Measurements from ENCODE around the gene BUB1.
A peak's percentile ranks its signal among the peaks of the same experiment; 100 is the strongest.
"Not testable (repeated sequence)": the region's sequence is repeated elsewhere in the genome, so short reads cannot be mapped to it uniquely, and the experiment has no call there.

Gene BUB1

DNA sequence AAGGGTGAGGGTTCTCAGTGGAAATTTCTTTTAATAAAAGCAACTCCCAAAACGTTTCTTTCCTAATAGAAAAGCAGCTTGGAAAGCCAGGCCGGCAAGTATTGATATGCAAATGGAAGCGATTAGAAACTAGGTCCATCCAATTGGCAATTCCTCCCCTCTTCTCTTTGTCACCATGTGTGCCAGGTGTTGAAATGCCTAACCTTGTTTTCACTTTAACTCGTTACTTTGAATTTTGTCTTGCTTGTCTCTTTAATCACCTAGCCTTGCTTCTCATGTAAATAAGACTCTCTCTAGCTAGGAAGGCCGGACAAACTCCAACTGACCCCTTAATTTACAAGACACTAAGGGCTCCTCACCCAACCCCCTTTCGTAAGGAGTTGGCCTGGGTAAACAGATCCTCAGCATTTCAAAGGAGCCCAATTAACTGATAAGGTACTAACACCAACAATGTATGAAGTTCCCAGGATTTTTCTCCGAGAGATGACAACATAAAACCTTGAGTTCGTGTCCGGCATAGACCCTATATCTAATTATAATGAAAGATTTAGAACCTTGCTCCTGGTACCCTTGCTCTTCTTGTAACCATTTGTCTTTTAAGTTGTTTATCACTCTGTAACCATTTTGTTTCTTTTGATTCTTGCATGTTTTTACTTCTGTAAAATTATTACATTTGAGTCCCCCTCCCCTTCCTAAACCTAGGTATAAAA lies 10.1 kb upstream of the BUB1 start:
- not testable (repeated sequence) for H3K4me3 ChIP-seq (ENCODE audit: low read length); H3K9me3 ChIP-seq (ENCODE audit: control insufficient read depth, low read length); H3K4me1 ChIP-seq (ENCODE audit: control insufficient read depth, insufficient read depth, low read length); H3K36me3 ChIP-seq (ENCODE audit: control insufficient read depth, insufficient read depth, low read length, severe bottlenecking); H3K9ac ChIP-seq (ENCODE audit: low read length); DNase-seq (ENCODE audit: low read depth)
- peaks cover 40% of the 10 kb centered on the region for H3K27me3 ChIP-seq (replicated peaks; ENCODE audit: control insufficient read depth, insufficient read depth, low read length)

DNA sequence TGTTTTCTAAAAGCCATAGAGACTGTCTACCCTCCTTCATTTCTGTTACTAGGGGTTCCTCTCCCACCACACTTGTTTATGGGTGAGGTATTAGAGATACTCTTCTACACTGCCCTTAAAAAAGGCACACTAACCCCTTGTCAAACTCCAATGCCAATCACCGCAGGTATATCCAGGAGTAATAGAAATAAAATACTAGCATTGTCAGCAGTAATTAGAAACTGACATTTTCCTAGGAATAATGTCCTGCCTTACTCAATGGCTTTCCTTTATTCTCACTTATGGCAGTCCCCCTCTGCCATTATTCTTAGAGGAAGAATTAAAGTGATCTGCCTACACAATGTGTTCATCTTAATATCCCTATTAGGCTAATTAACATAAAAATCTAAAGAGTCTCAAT lies 5.0 kb upstream of the BUB1 start:
- Histone ChIP-seq H3K4me3 (ENCODE audit: low read length) (no peak overlapping the region), H3K36me3 (ENCODE audit: control insufficient read depth, insufficient read depth, low read length, severe bottlenecking) (no peaks in the 10 kb centered on the region), H3K9me3 (ENCODE audit: control insufficient read depth, low read length) (peaks cover 10% of the 10 kb centered on the region), H3K9ac (ENCODE audit: low read length) (no peak overlapping the region), H3K4me1 (ENCODE audit: control insufficient read depth, insufficient read depth, low read length) (peaks cover 10% of the 10 kb centered on the region), H3K27me3 (replicated peaks; ENCODE audit: control insufficient read depth, insufficient read depth, low read length) (peaks cover 28% of the 10 kb centered on the region)
- no peak for DNase-seq (ENCODE audit: low read depth)

- no peak for DNase-seq (ENCODE audit: low read depth)
- Histone ChIP-seq H3K27me3 (replicated peaks; ENCODE audit: control insufficient read depth, insufficient read depth, low read length) (peaks cover 28% of the 10 kb centered on the region), H3K4me3 (ENCODE audit: low read length) (no peak overlapping the region), H3K9me3 (ENCODE audit: control insufficient read depth, low read length) (peaks cover 4% of the 10 kb centered on the region), H3K36me3 (ENCODE audit: control insufficient read depth, insufficient read depth, low read length, severe bottlenecking) (no peaks in the 10 kb centered on the region), H3K4me1 (ENCODE audit: control insufficient read depth, insufficient read depth, low read length) (peaks cover 14% of the 10 kb centered on the region), H3K9ac (ENCODE audit: low read length) (no peak overlapping the region)
Measured at GRCh38 chr2:110682267-110682666, 4.4 kb upstream of the BUB1 start.

GRCh38 chr2:110680709-110681108 lies 2.8 kb upstream of the BUB1 start:
- H3K9ac ChIP-seq (ENCODE audit: low read length) = no peak overlapping the region
- H3K27me3 ChIP-seq (replicated peaks; ENCODE audit: control insufficient read depth, insufficient read depth, low read length) = peaks cover 20% of the 10 kb centered on the region
- H3K36me3 ChIP-seq (ENCODE audit: control insufficient read depth, insufficient read depth, low read length, severe bottlenecking) = no peaks in the 10 kb centered on the region
- no peak for DNase-seq (ENCODE audit: low read depth)
- H3K9me3 ChIP-seq (ENCODE audit: control insufficient read depth, low read length) = no peaks in the 10 kb centered on the region
- H3K4me3 ChIP-seq (ENCODE audit: low read length) = no peak overlapping the region
- H3K4me1 ChIP-seq (ENCODE audit: control insufficient read depth, insufficient read depth, low read length) = peaks cover 17% of the 10 kb centered on the region

- peak overlapping the region; percentile 88 for H3K9ac ChIP-seq (ENCODE audit: low read length)
- H3K4me1 ChIP-seq (ENCODE audit: control insufficient read depth, insufficient read depth, low read length) = peaks cover 17% of the 10 kb centered on the region
- DNase-seq (ENCODE audit: low read depth) = no peak
- H3K9me3 ChIP-seq (ENCODE audit: control insufficient read depth, low read length) = no peaks in the 10 kb centered on the region
- H3K4me3 ChIP-seq (ENCODE audit: low read length) = no peak overlapping the region
- H3K36me3 ChIP-seq (ENCODE audit: control insufficient read depth, insufficient read depth, low read length, severe bottlenecking) = no peaks in the 10 kb centered on the region
- H3K27me3 ChIP-seq (replicated peaks; ENCODE audit: control insufficient read depth, insufficient read depth, low read length) = peaks cover 14% of the 10 kb centered on the region
Measured at GRCh38 chr2:110679865-110680264, 2.0 kb upstream of the BUB1 start.

GRCh38 chr2:110679337-110679707 lies 1.5 kb upstream of the BUB1 start:
- H3K4me3 ChIP-seq (ENCODE audit: low read length) = peak overlapping the region; percentile 97
- DNase-seq (ENCODE audit: low read depth) = peak; percentile 26
- H3K27me3 ChIP-seq (replicated peaks; ENCODE audit: control insufficient read depth, insufficient read depth, low read length) = peaks cover 12% of the 10 kb centered on the region
- H3K9ac ChIP-seq (ENCODE audit: low read length) = peak overlapping the region; percentile 88
- peaks cover 19% of the 10 kb centered on the region for H3K4me1 ChIP-seq (ENCODE audit: control insufficient read depth, insufficient read depth, low read length)
- H3K9me3 ChIP-seq (ENCODE audit: control insufficient read depth, low read length) = no peaks in the 10 kb centered on the region
- no peaks in the 10 kb centered on the region for H3K36me3 ChIP-seq (ENCODE audit: control insufficient read depth, insufficient read depth, low read length, severe bottlenecking)

DNA sequence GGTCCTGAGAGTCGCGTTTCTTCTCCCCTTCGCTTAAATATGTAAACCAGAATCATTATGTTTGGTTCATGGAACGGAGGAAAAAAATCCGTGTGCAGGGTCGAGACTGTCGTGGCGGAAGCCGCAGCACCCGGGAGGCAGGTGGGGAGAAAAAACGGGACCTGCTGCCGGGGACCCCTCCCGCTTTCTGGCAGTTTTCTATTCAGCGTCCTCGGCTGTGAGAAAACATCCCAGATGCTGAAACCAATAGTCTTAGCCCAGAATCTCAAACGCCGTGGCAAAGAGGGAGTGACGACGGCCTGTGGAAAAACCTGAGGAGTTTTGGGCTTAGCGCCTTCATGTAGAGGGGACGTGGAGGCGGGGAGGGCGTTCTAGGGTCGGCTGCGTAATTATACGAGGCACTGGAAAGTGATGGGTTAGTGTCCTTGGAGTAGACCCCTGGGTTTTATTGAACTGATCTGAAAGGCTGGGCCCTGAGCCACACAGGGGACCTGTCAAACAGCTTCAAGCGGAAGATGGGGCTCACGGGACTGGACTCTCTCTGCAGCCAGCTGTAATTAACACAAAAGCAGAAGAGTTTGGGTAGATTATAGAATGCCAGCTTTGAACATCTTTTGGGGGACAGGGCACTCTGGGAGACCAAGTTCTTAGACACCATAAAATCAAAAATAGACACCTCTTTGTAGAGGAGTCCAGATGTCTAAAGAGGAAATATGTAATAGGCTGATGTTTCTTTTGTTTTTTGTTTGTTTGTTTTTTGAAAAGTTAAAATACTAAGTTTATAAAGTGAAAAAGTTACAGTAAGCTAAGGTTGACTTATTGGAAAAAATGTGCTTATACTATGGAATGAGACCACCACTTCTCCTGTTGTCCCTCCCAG lies 834 bp upstream of the BUB1 start:
- H3K9me3 ChIP-seq (ENCODE audit: control insufficient read depth, low read length) = no peaks in the 10 kb centered on the region
- H3K4me3 ChIP-seq (ENCODE audit: low read length) = peak overlapping the region; percentile 97
- no peaks in the 10 kb centered on the region for H3K36me3 ChIP-seq (ENCODE audit: control insufficient read depth, insufficient read depth, low read length, severe bottlenecking)
- H3K9ac ChIP-seq (ENCODE audit: low read length) = peak overlapping the region; percentile 88
- H3K27me3 ChIP-seq (replicated peaks; ENCODE audit: control insufficient read depth, insufficient read depth, low read length) = peaks cover 7% of the 10 kb centered on the region
- peaks cover 19% of the 10 kb centered on the region for H3K4me1 ChIP-seq (ENCODE audit: control insufficient read depth, insufficient read depth, low read length)
- DNase-seq (ENCODE audit: low read depth) = peak; percentile 68

DNA sequence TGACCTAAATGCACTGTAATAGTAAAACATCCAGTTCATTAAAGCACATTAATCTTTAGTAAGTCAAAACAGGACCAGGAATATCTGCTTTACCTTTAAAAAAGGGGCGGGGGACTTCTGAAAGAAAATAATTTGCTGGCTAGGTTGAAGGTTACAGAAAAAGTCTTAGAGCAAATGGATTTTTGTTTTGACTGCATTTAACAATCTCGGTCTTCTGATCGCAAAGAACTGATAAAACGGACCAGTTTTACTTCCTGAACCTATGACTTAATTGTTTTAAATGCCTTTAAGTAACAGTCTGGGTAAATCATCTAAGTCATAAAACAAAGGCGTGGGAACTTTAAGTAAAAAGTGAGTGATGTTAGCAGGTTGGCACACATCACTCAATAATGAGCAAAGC lies 783 bp downstream of the BUB1 start:
- Histone ChIP-seq H3K4me3 (ENCODE audit: low read length) (peak overlapping the region; percentile 97), H3K9me3 (ENCODE audit: control insufficient read depth, low read length) (no peaks in the 10 kb centered on the region), H3K9ac (ENCODE audit: low read length) (peak overlapping the region; percentile 42), H3K27me3 (replicated peaks; ENCODE audit: control insufficient read depth, insufficient read depth, low read length) (peaks cover 7% of the 10 kb centered on the region), H3K4me1 (ENCODE audit: control insufficient read depth, insufficient read depth, low read length) (peaks cover 19% of the 10 kb centered on the region), H3K36me3 (ENCODE audit: control insufficient read depth, insufficient read depth, low read length, severe bottlenecking) (no peaks in the 10 kb centered on the region)
- DNase-seq (ENCODE audit: low read depth) = no peak

DNA sequence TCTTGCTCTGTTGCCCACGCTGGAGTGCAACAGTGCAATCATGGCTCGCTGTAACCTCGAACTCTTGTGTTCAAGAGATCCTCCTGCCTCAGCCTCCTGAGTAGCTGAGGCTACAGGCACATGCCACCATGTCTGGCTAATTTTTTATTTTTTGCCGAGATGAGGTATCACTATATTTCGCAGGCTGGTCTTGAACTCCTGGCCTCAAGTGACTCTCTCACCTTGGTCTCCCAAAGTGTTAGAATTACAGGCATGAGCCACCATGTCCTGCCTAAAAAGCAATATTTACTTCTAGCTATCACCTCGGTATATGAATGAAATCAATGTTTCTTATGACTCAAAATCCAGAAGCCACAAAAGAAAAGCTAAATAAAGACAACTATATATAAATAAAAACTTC lies 2.2 kb downstream of the BUB1 start:
- H3K9ac ChIP-seq (ENCODE audit: low read length) = no peak overlapping the region
- no peak for DNase-seq (ENCODE audit: low read depth)
- no peaks in the 10 kb centered on the region for H3K9me3 ChIP-seq (ENCODE audit: control insufficient read depth, low read length)
- H3K4me1 ChIP-seq (ENCODE audit: control insufficient read depth, insufficient read depth, low read length) = peaks cover 19% of the 10 kb centered on the region
- H3K27me3 ChIP-seq (replicated peaks; ENCODE audit: control insufficient read depth, insufficient read depth, low read length) = peaks cover 7% of the 10 kb centered on the region
- no peak overlapping the region for H3K4me3 ChIP-seq (ENCODE audit: low read length)
- no peaks in the 10 kb centered on the region for H3K36me3 ChIP-seq (ENCODE audit: control insufficient read depth, insufficient read depth, low read length, severe bottlenecking)

DNA sequence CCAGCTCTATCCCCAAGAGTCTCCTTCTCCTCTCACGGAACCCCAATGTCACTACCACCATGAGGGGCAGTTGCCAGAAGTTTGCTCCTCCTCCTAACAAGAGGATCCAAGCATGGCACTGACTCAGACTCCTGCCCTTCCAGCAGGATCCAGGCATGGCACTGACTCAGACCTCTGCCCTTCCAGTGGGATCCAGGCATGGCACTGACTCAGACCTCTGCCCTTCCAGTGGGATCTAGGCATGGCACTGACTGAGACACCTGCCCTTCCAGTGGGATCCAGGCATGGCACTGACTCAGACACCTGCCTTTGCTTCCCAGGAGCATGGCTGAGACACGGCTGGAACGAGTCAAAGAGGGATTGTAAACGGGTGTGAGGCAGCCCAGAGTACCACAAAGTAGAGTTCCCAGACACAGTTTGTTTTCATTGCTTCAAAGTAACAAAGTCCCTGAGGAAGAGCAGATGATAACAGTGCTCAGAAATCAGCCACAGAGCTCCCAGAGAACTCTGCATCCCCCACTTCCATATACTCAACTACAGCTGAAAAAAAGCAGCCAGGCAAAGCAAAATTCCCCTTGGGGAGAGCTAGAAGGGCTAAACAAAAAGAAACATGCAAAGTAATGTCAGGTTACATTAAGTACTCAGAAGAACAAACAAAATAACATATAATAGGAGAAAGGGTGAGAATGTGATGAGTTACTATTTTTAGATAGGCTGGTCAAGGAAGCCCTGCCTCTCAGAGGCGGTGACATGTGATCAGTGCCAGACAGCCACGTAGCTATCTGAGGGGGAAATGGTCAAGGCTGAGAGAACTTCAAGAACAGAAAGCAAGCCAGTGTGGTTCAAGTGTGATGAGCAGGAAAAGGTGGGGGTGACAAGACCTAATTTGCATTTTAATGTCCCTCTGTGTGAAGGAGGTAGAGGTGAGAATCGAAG lies 3.0 kb downstream of the BUB1 start:
- no peaks in the 10 kb centered on the region for H3K36me3 ChIP-seq (ENCODE audit: control insufficient read depth, insufficient read depth, low read length, severe bottlenecking)
- H3K27me3 ChIP-seq (replicated peaks; ENCODE audit: control insufficient read depth, insufficient read depth, low read length) = no peaks in the 10 kb centered on the region
- H3K4me1 ChIP-seq (ENCODE audit: control insufficient read depth, insufficient read depth, low read length) = peaks cover 19% of the 10 kb centered on the region
- peak overlapping the region; percentile 16 for H3K4me3 ChIP-seq (ENCODE audit: low read length)
- no peaks in the 10 kb centered on the region for H3K9me3 ChIP-seq (ENCODE audit: control insufficient read depth, low read length)
- no peak for DNase-seq (ENCODE audit: low read depth)
- H3K9ac ChIP-seq (ENCODE audit: low read length) = no peak overlapping the region

DNA sequence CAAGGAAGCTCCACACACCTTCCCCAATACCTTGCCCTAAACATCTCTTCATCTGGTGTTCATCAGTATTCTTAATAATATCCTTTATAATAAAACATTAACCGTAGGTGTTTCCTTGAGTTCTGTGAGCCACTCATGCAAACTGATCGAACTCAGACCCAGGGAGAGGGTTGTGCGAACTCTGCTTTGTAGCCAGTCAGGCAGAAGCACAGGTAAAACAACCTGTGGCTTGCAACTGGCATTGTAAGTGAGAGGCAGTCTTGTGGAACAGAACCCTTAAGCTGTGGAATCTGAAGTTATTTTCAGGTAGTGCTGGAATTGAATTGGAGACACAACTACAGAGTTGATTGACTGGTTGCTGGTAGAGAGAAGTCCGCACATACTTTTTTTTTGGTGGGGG lies 4.7 kb downstream of the BUB1 start:
- H3K9ac ChIP-seq (ENCODE audit: low read length) = no peak overlapping the region
- H3K36me3 ChIP-seq (ENCODE audit: control insufficient read depth, insufficient read depth, low read length, severe bottlenecking) = no peaks in the 10 kb centered on the region
- peaks cover 9% of the 10 kb centered on the region for H3K4me1 ChIP-seq (ENCODE audit: control insufficient read depth, insufficient read depth, low read length)
- H3K9me3 ChIP-seq (ENCODE audit: control insufficient read depth, low read length) = no peaks in the 10 kb centered on the region
- H3K27me3 ChIP-seq (replicated peaks; ENCODE audit: control insufficient read depth, insufficient read depth, low read length) = no peaks in the 10 kb centered on the region
- no peak overlapping the region for H3K4me3 ChIP-seq (ENCODE audit: low read length)
- DNase-seq (ENCODE audit: low read depth) = no peak

Measured in adipocyte (in vitro differentiated cells).